HG03342 (cell line): ENCODE results near the gene SPIN2A.
"Not testable (repeated sequence)": the region's sequence is repeated elsewhere in the genome, so short reads cannot be mapped to it uniquely, and the experiment has no call there.

Experiments used
- ATAC-seq: cut with Tn5 transposase; IDR thresholded peaks from one replicate; pipeline ENCODE4 v1.9.1; 2021; ENCODE audit warnings: mild to moderate bottlenecking, moderate library complexity; ENCODE audit not compliant: unreplicated experiment

The SPIN2A gene

DNA sequence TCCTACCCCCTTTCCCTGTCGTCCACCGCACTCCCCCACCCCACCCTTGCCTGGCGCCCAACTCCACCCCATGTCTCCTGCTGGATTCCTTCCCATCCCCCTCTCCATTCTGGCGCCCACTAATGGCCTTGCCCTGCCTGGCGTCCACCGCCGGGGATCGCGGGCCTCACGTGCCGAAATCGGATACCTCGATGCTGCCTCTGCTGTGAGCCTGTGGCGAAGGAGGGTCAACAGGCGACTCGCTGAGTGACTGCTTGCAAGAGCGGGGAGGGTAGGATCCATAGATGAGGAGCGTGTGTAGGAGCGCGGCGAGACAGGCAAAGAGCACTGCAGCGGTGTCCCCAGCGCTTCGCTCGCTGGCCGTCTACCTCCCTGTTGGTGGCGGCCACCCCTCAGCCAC is at the start of gene SPIN2A:
SPIN2A (minus strand) TSS at position 325 of the 400 bp plus-strand sequence. CDS start 800 bp downstream, outside the sequence.
- ATAC-seq: not testable (repeated sequence)

DNA sequence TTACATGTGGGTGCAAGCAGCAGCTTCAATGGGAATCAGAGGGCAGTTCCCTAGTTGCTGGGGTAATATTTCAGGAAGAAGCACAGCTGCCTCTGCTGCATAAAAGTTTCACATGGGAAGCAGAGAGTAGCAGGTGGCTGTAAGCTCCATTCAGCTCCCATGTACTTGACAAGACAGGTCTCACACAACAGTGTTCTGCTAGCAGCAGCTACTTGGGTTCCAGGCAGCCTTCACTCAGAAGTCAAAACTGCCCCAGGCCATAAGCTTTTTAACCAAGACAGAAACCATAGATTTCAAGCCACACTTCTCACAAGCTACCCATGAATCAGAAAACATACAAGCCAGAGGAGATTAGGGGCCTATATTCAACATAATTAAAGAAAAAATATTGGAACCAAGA is 41.4 kb upstream of the SPIN2A start:
- ATAC-seq: no peak

DNA sequence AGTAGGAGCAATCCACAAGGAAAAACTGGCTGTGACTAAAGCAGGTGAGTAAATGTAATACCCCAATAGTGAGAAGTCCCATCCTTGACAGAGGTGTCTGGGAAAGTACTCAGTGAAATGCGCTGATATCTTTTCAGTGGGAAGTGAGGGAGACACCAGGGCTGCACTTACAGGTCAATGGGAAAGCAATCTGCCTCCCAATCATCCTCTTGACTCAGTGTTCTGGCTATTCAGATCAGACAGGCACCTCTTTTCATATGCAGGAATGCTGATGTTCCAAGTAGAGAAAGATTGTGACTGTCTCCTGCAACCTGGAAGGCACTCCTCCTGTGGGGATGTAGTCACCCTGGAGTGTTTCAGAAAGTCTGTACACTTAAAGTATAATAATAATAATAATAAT is 39.9 kb upstream of the SPIN2A start:
- no peak for ATAC-seq

DNA sequence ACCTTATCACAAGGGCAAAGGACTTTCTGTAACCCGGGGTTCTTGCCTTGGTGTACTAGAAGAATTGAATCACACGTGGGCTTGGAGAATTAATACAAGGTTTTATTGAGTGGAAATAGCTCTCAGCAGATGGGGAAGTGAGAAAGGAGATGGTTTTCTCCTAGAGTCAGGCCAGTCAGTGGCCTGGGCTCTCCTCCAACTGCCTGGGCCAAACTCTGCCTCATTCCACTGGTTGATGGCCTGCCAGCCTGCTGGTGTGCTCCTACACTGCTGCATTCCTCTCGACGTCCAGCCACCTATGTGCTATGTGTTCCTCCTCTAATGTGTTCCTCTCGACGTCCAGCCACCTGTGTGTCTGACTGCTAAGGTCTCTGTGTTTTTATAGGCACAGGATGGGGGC is 35.3 kb upstream of the SPIN2A start:
- ATAC-seq: no peak

DNA sequence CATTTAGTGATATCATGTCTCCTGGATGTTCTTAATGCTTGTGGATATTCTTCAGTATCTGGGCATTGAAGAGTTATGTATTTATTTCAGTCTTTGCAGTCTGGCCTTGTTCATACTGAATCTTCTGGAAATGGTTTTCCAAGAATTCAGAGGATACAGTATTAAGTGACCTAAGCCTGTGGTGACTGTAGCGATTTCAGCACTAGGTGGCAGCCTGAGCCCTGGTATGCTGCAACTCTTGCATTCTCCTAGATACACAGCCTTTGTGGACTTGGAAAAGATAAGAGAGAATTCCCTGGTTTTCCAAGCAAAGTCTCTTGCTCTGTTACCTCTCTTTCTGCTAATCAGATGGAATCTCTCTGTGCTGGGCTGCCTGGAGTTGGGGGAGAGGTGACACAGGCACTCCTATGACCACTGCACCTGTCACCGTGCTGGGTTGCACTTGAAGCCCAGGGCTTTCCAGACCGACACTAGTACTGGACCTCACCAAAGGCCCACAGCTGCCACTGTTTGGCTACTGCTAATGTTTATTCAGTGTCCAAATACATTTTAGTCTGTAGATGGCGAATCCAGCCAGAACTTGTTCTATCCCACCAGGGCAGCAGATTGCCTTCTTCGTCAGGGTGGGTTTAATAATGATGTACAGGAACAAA is 19.3 kb upstream of the SPIN2A start:
- ATAC-seq: no peak

DNA sequence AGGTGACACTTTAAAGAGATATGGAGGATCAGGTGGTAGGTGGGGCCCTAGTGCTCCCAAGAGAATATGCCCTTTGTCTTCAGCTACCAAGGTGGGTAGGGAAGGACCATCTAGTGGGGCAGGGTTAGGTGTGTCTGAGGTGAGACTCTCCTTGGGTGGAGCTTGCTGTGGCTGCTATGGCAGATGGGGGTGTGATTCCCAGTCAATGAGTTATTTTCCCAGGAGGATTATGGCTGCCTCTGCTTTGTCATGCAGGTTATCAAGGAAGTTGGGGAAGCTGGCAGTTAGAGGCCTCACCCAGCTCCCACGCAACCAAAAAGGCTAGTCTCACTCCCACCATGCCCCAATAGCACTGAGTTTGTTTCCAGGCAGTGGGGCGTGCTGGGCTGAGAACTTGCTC is 18.0 kb upstream of the SPIN2A start:
- ATAC-seq: no peak

DNA sequence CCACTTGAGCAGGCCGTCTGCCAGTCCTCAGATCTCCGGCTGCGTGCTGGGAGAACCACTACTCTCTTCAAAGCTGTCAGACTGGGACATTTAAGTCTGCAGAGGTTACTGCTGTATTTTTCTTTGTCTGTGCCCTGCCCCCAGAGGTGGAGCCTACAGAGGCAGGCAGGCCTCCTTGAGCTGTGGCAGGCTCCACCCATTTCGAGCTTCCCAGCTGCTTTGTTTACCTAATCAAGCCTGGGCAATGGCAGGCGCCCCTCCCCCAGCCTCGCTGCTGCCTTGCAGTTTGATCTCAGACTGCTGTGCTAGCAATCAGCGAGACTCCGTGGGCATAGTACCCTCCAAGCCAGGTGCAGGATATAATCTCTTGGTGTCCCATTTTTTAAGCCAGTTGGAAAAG is 15.0 kb upstream of the SPIN2A start:
- ATAC-seq: not testable (repeated sequence)

DNA sequence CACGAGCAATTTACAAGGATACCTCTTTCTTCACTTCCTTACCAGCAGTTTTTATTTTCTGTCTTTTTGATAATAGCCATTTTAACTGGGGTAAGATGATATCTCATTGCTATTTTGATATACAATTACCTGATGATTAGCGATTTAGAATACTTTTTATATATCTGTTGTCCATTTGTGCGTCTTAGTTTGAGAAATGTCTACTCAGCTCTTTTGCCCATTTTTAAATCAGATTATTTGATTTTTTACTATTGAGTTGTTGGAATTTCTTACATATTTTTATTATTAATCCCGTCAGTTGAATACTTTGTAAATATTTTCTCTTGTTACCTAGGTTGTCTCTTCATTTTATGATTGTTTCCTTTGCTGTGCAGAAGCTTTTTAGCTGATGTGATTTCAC is 1.5 kb upstream of the SPIN2A start:
- no peak for ATAC-seq

DNA sequence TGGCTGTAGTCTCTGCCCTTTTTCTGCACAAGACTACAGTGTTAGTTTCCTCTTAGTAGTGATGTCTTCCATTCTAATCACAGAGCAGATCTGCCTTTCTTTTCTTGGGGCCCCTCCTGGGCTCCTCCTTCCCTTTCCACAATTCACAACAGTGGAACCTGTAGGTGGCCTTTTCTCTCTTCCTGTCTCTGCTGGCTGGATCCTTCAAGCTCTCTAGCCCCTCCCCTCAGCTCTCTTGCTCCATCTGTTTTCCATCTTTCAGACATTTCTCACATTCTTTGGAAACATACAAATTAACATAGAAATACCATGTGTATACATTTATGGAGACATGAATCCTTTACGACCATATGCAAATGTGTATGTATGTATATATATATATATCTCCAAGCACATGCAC is 304 bp upstream of the SPIN2A start:
- no peak for ATAC-seq

DNA sequence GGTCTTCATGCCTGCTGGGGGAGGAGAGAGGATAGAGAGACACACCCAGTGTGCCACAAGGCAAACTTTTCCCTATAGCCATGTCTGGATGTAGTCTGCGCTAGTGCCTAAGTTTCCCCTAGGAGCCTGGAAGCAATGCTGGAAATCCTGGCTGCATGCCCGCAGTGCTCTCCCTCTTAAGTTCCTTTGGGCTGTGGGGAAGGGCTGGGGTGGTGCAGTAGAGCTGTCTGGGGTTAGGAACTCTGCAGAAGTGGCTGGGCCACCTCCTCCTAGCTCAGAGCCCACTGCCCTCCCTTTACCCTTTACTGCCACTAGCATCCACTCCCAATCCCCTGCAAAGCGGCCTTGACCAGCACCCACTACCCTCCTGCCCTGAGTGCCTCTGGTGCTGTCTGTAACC is 608 bp downstream of the SPIN2A start:
- not testable (repeated sequence) for ATAC-seq

DNA sequence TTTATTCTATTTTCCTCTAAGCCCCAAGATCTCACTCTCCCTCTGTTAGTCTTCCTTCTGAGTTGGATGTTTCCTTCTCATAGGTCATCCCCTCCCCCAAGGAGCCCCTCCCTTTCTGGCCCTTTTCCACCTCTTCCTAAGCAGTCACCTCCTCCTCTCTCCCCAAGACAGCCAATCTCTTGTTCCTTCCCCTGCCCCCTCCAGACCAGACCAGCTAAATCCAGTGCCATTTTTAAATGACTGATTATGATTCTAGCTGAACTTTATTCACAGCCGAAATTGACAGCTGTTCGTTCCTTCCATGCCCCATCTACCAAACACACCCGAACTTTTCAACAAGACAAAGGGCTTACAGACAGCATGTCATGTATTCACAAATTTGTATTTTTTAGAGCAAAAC is 1.9 kb downstream of the SPIN2A start:
- no peak for ATAC-seq

DNA sequence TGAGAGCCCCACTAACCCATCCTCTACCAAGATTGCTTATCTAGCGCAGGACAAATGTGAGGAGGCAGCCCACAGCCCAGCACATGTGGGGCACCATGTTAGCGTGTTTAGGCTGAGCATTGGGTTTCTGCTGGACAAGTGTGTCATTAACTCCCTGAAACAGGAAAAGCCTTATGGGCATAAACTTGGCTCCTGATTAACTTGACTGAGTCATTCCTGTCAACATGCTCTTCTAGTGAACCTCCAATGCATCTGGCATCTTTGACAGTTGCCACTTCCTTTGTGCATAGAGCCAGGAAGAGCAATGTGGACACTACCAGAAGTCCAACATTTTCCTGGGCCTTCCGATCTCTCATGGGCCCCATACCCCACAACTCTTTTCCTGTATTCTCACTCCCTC is 2.5 kb downstream of the SPIN2A start:
- no peak for ATAC-seq

DNA sequence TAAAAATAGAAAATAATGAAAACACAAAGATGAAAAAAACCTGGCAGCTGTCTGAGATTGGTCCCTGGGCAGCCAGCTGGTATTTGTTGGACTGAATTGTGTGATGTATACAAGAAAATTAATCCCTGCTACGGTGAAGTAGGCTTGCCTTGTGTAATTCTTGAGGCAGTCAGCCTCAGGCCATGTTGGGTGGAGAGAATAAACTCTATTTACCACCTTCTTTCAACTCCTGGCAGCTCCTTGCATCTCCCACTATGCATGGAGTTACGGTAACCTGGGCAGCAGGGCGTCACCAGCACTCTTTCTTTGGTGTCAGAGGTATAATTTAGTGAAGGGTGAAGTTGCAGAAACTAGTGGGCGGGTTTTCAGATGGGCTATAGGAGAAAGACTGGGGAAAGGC is 3.5 kb downstream of the SPIN2A start:
- no peak for ATAC-seq

DNA sequence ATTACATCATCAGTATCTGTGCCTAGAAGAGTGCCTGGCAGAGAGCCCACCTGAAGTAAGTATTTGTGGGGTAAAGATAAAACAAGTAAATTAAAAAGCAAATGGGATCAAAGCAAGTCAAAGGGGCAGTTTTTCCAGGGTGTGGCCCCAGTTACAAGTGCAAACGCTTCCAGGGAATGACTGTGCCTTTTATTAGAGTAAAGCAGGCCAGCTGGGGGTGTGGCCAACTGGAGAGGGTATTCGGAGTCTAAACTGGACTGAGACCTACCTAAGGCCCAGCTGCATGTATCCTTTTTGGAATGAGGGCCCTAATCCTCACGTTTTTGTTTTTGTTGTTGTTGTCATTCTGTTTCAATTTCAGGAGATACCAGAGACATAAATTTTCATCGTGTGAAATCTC is 3.9 kb downstream of the SPIN2A start:
- not testable (repeated sequence) for ATAC-seq

DNA sequence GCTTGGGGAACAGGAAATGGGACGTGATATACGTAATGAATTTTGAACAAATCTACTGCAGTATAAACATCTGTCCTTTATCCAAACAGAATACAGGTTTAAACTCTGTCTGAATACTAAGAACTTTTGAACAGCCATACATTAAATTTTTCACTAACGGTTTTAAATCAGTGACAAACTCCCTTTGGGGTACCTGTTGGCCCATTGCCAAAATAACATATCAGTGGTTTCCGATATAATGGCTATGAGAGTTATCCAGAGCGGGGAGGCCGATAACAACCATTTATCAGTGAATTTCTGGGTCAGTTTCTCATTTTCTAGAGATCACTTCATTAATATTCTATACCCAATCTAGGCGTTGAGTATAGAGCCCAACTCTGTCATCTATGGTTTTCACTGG is 5.2 kb downstream of the SPIN2A start:
- ATAC-seq: no peak

DNA sequence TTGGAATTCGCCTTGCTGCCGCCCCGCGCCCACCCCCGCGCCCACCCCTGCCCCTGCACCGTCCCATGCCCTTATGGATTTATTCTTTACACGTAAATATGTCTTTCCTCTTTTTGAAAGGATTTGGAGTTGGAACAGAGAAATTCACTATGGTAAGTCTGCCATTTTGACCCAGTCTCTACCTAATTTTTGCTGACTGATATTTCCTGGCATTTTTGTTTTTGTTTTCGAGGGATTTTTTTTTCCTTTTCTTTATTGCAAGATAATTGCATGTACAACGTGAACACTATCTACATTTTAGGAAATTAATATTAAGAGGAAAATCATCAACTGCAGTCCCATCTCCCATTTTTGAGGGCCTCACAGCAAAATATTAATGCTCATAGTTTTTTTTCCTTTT is 15.4 kb downstream of the SPIN2A start:
- ATAC-seq: no peak

DNA sequence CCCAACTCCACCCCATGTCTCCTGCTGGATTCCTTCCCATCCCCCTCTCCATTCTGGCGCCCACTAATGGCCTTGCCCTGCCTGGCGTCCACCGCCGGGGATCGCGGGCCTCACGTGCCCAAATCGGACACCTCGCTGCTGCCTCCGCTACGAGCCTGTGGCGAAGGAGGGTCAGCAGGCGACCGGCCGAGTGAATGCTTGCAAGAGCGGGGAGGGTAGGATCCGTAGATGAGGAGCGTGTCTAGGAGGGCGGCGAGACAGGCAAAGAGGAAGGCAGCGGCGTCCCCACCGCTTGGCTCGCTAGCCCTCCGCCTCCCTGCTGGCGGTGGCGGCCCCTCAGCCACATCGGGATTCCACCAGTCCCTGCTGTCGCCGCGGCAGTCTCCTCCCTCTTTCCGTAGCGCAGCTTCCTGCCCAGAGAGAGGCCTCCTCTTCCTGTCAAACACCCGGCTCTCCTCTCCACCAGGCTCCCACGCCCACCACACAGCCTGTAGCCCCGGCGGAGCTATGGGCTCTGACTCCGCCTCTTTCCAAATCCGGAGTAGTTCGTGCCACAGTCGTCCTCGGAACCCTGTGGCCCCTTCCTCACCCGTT is 15.9 kb downstream of the SPIN2A start, which contains the start of gene SPIN2B:
SPIN2B (minus strand) TSS at position 387 of the 594 bp plus-strand sequence.
- peak; percentile 100 for ATAC-seq

DNA sequence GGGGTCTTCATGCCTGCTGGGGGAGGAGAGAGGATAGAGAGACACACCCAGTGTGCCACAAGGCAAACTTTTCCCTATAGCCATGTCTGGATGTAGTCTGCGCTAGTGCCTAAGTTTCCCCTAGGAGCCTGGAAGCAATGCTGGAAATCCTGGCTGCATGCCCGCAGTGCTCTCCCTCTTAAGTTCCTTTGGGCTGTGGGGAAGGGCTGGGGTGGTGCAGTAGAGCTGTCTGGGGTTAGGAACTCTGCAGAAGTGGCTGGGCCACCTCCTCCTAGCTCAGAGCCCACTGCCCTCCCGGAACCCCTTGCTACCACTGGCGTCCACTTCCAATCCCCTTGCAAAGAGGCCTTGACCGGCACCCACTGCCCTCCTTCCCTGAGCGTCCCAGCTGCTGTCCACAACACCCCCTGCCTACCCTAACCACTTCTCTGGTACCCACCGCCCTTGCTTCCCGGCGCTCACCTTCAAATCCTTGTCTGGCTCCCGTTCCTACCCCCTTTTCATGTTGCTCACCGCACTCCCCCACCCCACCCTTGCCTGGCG is 16.5 kb downstream of the SPIN2A start:
- ATAC-seq: not testable (repeated sequence)

DNA sequence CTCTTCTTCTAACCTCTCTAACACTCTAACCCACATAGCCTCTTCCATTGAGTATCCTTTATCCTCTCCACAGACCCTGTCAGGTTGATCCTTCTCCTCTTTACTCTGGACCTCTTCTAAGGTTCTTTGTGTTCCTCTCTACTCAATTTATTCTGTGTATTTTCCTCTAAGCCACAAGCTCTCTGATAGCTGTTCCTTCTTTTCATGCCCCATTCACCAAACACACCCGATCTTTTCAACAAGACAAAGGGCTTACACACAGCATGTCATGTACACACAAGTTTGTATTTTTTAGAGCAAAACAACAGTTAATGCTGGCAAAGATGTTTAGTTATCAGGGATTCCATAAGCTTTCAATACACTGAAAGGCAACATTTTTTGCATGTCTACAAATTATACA is 17.8 kb downstream of the SPIN2A start:
- ATAC-seq: no peak

DNA sequence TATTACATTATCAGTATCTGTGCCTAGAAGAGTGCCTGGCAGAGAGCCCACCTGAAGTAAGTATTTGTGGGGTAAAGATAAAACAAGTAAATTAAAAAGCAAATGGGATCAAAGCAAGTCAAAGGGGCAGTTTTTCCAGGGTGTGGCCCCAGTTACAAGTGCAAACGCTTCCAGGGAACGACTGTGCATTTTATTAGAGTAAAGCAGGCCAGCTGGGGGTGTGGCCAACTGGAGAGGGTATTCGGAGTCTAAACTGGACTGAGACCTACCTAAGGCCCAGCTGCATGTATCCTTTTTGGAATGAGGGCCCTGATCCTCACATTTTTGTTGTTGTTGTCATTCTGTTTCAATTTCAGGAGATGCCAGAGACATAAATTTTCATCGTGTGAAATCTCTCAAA is 19.6 kb downstream of the SPIN2A start:
- not testable (repeated sequence) for ATAC-seq

DNA sequence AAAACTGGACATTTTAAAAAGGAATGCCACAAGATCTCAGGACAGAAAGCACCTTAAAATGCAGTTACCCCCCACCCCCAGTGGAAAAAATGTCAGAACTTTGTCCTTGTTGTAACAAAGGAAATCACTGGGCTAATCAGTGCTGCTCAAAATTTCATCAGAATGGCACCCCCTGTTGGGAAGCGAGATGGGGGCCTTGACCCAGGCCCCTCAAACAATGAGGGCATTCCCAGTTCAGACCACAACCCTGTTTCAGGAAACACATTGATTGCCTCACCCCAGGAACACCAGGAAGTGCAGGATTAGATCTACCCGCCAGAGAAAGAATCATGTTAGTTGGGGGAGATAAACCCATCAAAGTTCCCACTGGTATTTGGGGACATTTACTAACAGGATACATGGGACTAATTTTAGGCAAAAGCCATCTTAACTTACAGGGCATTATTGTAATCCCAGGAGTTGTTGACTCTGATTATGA is 32.2 kb downstream of the SPIN2A start:
- ATAC-seq: no peak

DNA sequence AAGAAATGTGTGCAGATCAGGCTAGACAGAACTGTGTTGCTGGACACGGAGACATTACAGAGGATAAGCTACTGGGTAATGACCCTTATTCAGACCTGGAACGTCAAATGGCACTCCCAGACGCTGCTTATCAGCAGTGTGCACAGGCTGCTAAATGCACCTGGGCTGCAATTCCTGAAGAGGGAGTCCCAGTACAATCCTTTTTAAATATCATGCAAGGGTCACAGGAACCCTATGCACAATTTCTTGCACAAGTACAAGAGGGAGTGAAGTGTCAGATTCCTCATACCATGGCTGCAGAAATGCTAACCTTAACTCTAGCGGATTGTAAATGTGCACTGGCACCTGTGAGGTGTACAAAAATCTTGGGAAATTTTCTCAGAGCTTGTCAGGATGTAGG is 32.8 kb downstream of the SPIN2A start:
- ATAC-seq: no peak
